ENCODE results near the gene MAML3.

GRCh38 chr4:140150636-140150885 lies 3.4 kb downstream of the MAML3 start:
- TF ChIP-seq EZH2 (IDR thresholded peaks at IDR 0.05; ENCODE audit: borderline replicate concordance, low read length): no peak
- no peak for TF ChIP-seq CTCF (IDR thresholded peaks at IDR 0.05; ENCODE audit: low read length)
